Thymus (tissue), 11 donors: ENCODE data around the gene KAZN. TPM values are rescaled to one million over a fixed set of nuclear protein-coding genes. Genes with fewer than 3 reads are reported as not detected.
"Not testable (repeated sequence)": the region's sequence is repeated elsewhere in the genome, so short reads cannot be mapped to it uniquely, and the experiment has no call there.

Experiments
- DNase-seq, 9 donors: peaks; one replicate each; pipeline ENCODE4 v3.0.0-alpha.2; 2013; ENCODE audit warnings: low spot score in 9 of 9, low read depth in 6 of 9, missing footprints in 1 of 9
- H3K27ac ChIP-seq, 2 donors: one replicate each; pipeline ENCODE4 v1.5.1; 2013; ENCODE audit warnings: control low read depth in 1 of 2, low read depth in 1 of 2, low read length in 1 of 2, mild to moderate bottlenecking in 1 of 2, moderate library complexity in 1 of 2
- H3K27me3 ChIP-seq, 2 donors: one replicate each; pipeline ENCODE4 v1.5.1; 2013; ENCODE audit warnings: low read length in 1 of 2; ENCODE audit not compliant: control insufficient read depth in 2 of 2, insufficient read depth in 1 of 2
- H3K36me3 ChIP-seq, 2 donors: one replicate each; pipeline ENCODE4 v1.5.1; 2013; ENCODE audit warnings: low read length in 1 of 2, mild to moderate bottlenecking in 1 of 2, moderate library complexity in 1 of 2; ENCODE audit not compliant: control insufficient read depth in 2 of 2, insufficient read depth in 2 of 2
- H3K4me1 ChIP-seq, 2 donors: one replicate each; pipeline ENCODE4 v1.5.1; 2013; ENCODE audit warnings: low read length in 2 of 2; ENCODE audit not compliant: control insufficient read depth in 2 of 2, insufficient read depth in 2 of 2
- H3K4me3 ChIP-seq, 2 donors: one replicate each; pipeline ENCODE4 v1.5.1; 2013; ENCODE audit warnings: low read length in 2 of 2, control low read depth in 1 of 2, mild to moderate bottlenecking in 1 of 2
- H3K9me3 ChIP-seq, 2 donors: one replicate each; pipeline ENCODE4 v1.5.1; 2013; ENCODE audit warnings: low read length in 1 of 2, mild to moderate bottlenecking in 1 of 2; ENCODE audit not compliant: control insufficient read depth in 2 of 2, insufficient read depth in 1 of 2
- WGBS: extraction: QIAGEN DNeasy Blood & Tissue Kit; methylation state at CpG from one replicate; pipeline ENCODE4 v1.1.7; 2013; 5-methylcytosine and 5-hydroxymethylcytosine counted together
- polyA plus RNA-seq: library from polyadenylated mRNA; stranded (reverse); fragments of 200-250 nt; gene quantifications from one replicate; pipeline ENCODE4 v1.2.3, GENCODE V29; 2013
- total RNA-seq: library from RNA; stranded (reverse); fragments of 120-200 nt; gene quantifications from one replicate; pipeline ENCODE4 v1.2.4, GENCODE V29; 2013
- donor health status: healthy.

KAZN gene
- total and polyA plus RNA-seq, 2 donors = 1.3 to 5.7 TPM

DNA sequence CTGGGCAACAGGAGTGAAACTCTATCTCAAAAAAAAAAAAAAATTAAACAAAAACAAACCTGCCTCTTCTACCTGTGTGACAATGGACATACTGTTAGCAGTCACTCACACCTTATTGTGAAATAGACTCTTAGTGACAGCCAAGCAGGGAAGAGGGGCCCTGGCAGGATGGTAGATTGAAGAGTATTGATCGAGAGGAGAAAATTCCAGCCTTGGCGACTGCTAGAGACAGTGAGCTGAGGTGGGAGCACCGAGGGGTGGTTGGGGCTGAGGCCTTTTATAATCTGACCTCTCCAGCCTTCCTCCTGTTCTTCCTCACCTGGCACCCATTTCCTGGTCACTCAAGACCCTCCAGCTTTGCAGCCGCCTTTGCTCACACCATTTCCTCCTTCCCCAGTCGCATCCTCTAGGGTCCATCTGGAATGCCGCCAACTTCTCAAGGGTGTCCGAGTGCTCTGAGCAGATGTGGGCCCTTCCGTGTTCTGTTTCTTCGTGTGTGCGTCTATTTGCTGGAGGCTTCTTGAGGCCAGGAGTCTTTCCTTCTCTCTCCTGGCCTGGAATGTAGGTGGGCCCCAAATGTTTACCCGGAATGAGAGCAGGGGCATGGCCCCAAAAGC, 358.2 kb downstream of the KAZN start:
- no peak for DNase-seq
- 94% methylated on average over 11 of the region's 11 CpGs for WGBS
- Histone ChIP-seq H3K4me1 (peaks cover 0 to 2% of the 10 kb centered on the region in 2 donors), H3K27me3 (no peaks in the 10 kb centered on the region), H3K4me3 (no peak overlapping the region), H3K27ac (no peak overlapping the region), H3K9me3 (peaks cover 0 to 6% of the 10 kb centered on the region in 2 donors), H3K36me3 (no peaks in the 10 kb centered on the region)

DNA sequence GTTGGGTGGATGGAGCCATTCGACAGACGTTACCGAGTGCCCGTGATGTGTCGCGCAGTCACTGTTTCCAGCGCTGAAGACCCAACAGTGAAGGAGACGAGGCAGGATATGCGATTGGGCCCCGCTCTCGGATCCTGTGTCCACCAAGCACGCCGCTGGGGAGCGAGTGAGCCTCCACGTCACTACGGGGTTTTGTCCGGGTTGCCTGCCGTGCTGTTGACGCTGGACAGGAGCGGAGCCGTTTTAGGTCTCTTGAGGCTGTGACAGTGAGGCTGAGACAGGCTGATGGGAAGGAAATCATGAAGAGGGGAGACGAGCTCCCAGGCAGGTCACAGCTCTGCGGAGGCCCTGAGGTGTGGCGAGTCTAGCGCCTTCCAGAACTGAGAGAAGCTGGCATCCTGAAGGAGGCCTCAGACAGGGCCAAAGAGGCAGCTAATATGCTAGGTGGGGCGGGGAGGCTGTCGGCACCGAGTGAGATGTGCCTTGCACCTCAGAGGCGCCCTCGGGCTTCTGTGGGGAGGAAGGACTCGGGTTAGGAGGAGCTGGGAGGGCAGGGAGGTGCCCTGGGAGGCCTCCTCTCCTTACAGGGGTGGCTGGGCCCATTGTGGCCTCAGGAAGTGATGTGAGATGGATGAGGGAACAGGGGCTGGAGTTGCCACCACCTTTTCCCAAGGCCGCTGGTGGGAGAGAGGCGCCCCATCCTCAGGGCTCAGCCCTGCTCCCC, 359.1 kb downstream of the KAZN start:
- DNase-seq = no peak
- WGBS = 96% methylated on average over 33 of the region's 33 CpGs
- no peaks in the 10 kb centered on the region for H3K36me3 ChIP-seq
- no peak overlapping the region for H3K4me3 ChIP-seq
- H3K9me3 ChIP-seq = peaks cover 0 to 6% of the 10 kb centered on the region in 2 donors
- H3K27me3 ChIP-seq = no peaks in the 10 kb centered on the region
- H3K4me1 ChIP-seq = peaks cover 0 to 2% of the 10 kb centered on the region in 2 donors
- no peak overlapping the region for H3K27ac ChIP-seq

DNA sequence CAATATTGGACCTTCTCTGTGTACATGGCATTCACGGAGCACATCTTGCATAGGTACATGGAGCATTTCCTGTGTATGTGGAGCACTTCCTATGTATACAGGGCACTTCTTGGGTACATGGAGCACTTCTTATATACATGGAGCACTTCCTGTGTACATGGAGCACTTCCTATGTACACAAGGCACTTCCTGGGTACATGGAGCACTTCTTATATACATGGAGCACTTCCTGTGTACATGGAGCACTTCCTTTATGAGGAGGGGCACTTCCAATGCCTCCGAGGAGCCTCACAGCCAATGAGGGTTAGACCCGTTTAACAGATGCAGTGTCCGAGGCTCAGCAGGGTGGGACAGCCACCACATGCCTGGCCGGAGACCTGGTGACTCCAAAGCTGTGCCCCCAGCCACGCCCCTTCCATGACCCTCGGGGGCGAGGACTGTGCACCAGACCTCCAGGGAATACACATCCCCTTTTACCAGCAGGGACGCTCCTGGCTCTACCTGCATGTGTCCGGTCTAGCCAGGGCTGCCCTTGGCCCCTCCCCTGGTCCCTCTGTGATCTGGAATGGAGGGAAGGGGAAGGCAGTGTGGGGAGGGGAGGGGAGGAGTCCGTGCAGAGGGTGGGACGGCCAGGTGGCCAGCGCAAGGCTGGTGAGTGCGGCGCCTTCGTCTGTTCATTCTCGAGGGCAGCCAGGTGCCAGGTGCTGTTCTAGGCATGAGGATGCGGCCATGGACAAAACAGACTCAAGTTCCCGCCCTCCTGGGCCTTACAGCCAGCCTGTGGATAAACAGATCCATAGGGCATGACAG, 360.0 kb downstream of the KAZN start:
- Histone ChIP-seq H3K9me3 (peaks cover 0 to 6% of the 10 kb centered on the region in 2 donors), H3K4me1 (peaks cover 0 to 2% of the 10 kb centered on the region in 2 donors), H3K36me3 (no peaks in the 10 kb centered on the region), H3K27me3 (no peaks in the 10 kb centered on the region), H3K27ac (no peak overlapping the region), H3K4me3 (no peak overlapping the region)
- 91% methylated on average over 19 of the region's 19 CpGs for WGBS
- DNase-seq = no peak

DNA sequence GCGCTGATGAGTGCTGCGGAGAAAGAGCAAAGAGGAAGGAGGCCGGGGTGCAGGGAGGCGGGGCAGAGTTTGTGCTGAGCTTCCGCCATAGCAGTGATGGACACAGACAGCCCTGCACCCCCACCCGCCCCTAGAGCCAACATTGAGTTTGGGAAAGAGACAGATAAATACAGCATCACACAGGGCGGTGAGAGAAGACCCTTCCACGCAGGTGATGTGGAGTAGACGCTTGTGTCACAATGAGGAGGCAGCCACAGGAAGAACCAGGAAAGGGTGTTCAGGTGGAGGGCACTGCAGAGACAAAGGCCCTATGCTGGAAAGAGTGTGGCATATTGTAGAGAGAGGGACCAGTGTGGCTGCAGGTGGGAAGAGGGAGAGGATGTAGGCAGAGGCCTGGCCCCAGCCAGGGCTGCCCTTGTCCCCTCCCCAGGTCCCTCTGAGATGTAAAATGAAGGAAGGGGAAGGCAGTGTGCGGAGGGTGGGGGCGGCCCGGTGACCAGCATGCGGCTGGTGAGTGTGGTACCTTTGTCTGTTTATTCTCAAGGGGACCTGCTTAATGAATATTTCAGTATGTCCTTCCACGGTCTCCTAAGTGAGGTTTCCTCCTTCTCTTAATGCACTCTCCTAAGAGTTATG, 360.7 kb downstream of the KAZN start:
- Histone ChIP-seq H3K4me3 (no peak overlapping the region), H3K27ac (no peak overlapping the region), H3K4me1 (peaks cover 0 to 2% of the 10 kb centered on the region in 2 donors), H3K9me3 (no peaks in the 10 kb centered on the region), H3K36me3 (no peaks in the 10 kb centered on the region), H3K27me3 (no peaks in the 10 kb centered on the region)
- DNase-seq = no peak
- WGBS = 94% methylated on average over 14 of the region's 14 CpGs

DNA sequence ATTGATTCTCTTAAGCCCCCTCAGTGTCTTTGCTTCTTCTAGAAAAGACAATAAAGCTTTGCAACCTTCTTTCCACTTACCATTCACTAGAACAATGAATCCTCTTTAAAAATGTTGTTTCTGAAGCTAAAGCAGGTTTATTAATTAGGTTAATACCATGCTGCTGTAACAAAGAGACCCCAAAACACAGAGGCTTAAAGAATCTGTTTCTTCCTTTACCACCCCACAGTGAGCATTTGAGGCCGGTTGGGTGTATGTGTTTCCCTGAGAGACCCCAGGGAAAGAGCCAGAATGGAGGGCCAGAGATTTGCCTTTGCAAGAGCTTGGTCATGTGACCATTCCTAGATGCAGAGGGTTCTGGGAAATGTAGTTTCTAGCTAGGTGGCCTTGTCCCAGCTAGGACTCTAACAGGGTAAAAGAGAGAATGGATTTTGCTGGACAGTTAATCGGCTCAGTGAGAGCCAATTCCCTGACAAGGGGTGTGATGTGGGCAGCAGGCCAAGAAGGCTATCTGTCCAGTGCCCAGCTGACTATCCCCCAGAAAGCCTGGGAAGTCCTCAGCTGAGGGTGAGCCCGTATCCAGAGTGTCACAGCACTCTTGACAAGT, 363.3 kb downstream of the KAZN start:
- Histone ChIP-seq H3K4me3 (no peak overlapping the region), H3K4me1 (peaks cover 0 to 2% of the 10 kb centered on the region in 2 donors), H3K9me3 (no peaks in the 10 kb centered on the region), H3K27me3 (no peaks in the 10 kb centered on the region), H3K36me3 (no peaks in the 10 kb centered on the region), H3K27ac (no peak overlapping the region)
- WGBS = 97% methylated on average over 3 of the region's 3 CpGs
- DNase-seq = no peak

DNA sequence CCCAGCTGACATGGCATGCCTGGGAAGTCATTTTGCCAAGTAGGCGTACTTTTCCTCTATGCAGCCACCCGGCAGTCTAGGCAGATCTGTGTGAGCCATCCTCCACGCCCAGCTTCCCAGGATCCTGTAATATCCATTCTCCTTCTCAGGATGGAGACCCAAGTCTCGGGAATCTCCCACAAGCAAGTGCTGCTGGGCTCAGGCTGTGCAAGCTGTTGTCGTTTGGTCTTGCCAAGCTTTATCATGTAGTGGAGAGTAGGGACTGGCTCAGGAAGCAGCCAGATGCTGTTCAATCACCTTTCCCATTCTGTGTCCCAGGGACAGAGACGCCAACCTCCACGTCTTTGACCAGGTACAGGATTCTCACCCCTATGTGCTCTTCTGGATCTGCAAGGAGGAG, 363.9 kb downstream of the KAZN start:
- Histone ChIP-seq H3K36me3 (no peaks in the 10 kb centered on the region), H3K27me3 (no peaks in the 10 kb centered on the region), H3K4me3 (no peak overlapping the region), H3K9me3 (peaks cover 0 to 3% of the 10 kb centered on the region in 2 donors), H3K4me1 (peaks cover 0 to 2% of the 10 kb centered on the region in 2 donors), H3K27ac (no peak overlapping the region)
- 96% methylated on average over 7 of the region's 7 CpGs for WGBS
- DNase-seq = no peak

DNA sequence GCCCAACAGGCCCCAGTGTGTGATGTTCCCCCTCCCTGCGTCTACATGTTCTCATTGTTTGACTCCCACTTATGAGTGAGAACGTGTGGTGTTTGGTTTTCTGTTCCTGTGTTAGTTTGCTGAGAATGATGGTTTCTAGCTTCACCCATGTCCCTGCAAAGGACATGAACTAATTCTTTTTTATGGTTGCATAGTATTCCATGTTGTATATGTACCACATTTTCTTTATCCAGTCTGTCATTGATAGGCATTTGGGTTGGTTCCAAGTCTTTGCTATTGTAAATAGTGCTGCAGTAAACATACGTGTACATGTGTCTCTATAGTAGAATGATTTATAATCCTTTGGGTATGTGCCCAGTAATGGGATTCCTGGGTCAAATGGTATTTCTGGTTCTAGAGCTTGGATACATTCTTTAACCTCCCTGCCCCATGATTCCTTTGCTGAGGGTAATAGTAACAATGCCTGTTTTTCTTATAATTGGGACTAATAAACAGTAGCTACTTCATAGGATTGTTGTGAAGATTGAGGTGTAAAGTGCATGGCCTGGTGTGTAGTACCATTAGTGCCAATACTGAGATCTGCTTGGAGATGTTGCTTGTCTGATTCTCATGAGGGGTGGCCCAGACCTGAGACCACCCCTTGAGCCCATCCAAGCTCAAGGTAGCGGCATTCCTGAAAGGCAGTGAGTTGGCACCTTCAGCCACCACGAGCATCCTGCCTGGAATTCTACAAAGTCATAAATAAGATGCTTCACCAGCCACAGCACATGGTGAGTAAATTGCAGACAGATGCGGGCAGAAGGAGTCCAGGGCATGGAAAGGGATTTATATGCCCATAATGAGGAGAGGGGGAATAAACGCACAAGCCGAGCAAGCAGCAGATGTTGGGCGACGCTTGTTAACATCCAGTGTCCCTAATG, 365.6 kb downstream of the KAZN start:
- H3K9me3 ChIP-seq, H3K4me3 ChIP-seq, H3K27me3 ChIP-seq, H3K27ac ChIP-seq, H3K36me3 ChIP-seq, DNase-seq, H3K4me1 ChIP-seq: not testable (repeated sequence)
- 97% methylated on average over 10 of the region's 10 CpGs for WGBS

DNA sequence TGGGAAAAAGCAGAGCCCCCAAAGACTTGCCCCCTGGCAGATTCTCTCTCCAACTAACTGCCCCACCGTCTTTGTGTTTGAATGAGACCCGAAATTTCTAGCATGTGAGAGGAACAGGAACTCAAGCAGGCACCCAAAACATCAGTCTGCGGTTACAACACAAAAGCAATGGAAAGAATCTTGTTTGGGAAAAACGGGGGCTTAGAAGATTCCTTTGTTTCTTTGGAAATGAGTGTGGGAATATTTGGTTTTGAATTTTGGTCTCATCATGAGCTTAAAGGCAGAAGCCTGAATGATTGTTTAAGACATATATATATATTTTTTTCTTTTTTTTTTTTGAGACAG, 366.2 kb downstream of the KAZN start:
- Histone ChIP-seq H3K4me1 (peaks cover 0 to 14% of the 10 kb centered on the region in 2 donors), H3K27ac (no peak overlapping the region), H3K9me3 (peaks cover 0 to 7% of the 10 kb centered on the region in 2 donors), H3K36me3 (no peaks in the 10 kb centered on the region), H3K27me3 (no peaks in the 10 kb centered on the region), H3K4me3 (no peak overlapping the region)
- DNase-seq = no peak
- 88% methylated on average over 4 of the region's 4 CpGs for WGBS
